Stimulated activated CD4-positive, alpha-beta T cell treated with anti-CD3 and anti-CD28 coated beads, Interleukin-1b, Interleukin-23, amount 100 ng/mL, for 1 hour (primary cell): Measurements from ENCODE around the gene MYL11.

Experiments
- DNase-seq, 2 donors: peaks; one replicate each; pipeline ENCODE4 v3.0.0-alpha.2; 2020; ENCODE audit warnings: low read depth in 2 of 2

MYL11 gene

DNA sequence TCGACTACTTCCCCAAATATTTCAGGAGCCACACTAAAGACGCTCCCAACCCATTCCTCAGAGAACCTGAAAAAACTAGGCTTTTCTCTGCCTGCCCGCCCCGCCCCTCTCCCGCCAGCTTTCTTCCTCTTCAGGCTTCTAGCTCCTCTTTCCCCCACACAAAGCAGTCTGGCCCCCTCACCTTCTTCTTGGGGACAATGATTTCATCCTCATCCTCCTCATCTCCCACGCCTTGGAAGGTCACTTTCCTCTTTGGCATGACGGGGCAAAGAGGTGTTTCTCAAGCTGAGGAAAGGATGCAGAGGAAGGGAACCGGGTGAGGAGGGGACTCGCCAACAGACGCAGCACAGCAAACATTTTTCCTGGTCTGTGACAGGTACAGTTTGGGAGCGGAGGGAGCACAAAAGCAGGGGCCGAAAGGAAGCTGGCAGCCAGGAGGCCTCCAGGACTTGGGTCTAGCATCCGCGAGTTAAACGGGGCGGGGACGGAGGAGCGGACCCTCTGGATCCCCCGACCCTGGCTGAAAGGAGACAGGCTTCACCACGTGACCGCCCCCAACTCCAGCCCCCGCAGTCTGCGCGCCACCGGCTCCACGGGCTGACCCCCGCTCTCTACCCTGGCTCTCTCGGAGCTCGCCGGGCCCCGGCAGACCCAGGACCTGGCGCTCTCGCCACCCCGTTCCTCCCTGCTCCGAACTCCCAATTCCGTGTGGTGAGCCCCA, 20.0 kb upstream of the MYL11 start:
- no peak for DNase-seq

DNA sequence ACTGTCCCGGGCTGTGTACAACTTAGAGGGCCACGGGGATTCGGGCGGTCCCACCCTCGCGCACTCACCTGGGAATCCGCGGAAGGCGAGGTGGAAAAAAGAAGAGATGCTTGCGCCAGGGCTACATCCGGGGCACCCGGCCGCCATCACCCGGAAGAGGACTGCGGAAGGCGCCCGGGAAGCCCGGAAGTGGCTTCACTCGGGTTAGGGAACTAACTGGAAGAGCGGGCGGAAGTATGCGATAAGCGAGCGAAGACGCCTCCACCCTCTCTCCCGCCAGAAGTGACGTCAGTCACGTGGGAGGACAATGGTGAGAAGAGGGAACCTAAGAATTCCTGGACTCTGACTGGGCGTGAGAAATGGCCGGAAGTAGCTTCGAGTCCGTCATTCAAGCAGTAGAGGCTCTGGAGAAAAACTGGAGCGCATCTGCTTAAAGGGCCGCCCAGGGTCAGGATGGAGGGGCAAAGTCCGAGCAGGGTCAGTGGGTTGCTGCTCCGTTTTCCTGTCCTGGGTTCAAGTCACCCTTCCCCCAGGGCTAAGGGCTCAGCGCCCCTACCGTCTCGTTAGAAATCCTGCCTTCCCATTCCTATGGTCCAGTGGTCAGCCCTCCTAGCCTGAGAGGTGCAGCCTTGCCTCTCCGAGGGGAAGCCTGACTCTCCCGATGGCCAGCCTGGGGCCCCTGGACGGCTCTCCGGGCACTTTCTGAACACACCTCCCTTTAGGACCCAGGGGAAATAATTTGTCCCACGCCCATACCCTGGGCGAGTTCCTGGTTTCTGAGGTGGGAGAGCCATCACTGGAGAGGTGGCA, 19.3 kb upstream of the MYL11 start, which contains the start of gene CD2BP2:
Gene CD2BP2 (minus strand): TSS at position 165 of the 810 bp plus-strand sequence. CDS start 627 bp downstream, outside the sequence.
- peak; percentile 66 to 70 for DNase-seq

DNA sequence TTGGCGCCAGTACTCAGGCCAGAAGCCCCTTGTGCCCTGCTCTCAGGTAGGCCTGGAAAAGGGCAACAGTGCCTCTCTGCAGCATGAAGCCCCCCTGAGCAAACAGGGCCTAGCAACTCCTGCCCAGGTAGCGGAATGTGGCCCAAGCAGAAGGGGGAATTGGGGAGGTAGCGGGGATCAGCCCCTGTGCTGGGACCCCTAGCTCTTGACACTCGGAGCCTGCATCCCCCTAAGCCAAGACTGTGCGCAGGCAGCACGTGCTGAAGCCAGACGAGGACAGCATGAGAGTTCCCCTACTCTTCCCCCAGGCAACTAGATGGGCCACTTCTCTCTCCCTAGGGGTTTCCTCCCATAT, 18.7 kb upstream of the MYL11 start:
- no peak for DNase-seq

GRCh38 chr16:30356401-30357084, 18.1 kb upstream of the MYL11 start:
- no peak for DNase-seq

- no peak for DNase-seq
These were observed 17.4 kb upstream of the MYL11 start for GRCh38 chr16:30357085-30357714.

GRCh38 chr16:30357715-30358576, 16.7 kb upstream of the MYL11 start:
- DNase-seq: no peak

DNA sequence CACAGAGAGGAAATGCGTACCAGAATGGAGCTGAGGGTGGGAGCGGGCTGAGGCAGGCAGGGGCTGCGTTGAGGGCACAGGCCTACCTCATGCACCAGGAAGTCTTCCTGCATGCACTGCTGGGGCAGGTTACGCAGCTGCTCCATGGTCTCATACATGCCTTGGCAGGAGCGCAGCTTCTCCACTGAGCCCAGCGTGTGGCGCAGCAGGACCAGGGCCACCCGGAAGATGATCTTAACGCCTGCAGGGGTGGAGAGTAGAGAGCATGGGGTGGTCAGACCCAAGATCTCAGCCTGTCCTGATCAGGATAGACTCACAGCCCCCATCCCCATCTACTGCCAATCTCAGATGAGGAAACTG, 16.0 kb upstream of the MYL11 start:
- DNase-seq: no peak

- DNase-seq: no peak
These were observed 15.4 kb upstream of the MYL11 start for GRCh38 chr16:30358990-30359870.

DNA sequence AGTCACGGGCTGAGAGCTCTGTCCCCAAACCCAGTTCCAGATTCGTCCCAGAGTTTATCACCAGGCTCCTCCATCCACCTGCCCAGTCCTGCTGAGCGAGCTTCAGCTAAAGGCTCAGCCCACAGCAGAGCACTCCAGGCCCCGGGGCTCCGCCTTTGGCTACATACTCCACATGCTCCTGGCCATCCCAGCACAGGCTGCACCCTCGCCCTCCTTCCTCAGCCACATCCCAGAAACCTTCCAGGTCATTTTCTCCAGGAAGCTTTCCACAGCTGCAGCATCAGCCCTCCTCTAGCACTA, 14.8 kb upstream of the MYL11 start:
- DNase-seq: no peak

DNA sequence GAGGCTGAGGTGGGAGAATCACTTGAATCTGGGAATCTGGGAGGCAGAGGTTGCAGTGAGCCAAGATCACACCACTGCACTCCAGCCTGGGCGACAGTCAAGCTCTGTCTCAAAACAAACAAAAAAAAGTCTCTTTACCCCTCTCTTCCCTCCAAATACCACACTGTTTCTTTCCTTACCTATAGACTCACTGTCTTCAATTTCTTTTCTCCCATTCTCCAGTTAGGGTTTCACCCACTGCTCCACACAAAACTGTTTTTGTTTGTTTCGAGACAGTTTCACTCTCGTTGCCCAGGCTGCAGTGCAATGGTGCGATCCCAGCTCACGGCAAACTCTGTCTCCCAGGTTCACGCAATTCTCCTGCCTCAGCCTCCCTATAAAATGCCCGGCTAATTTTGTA, 13.4 kb upstream of the MYL11 start:
- DNase-seq: no peak

GRCh38 chr16:30365200-30365599, 9.4 kb upstream of the MYL11 start:
- no peak for DNase-seq

- DNase-seq: no peak
These were observed 8.1 kb upstream of the MYL11 start for GRCh38 chr16:30366511-30366910.

DNA sequence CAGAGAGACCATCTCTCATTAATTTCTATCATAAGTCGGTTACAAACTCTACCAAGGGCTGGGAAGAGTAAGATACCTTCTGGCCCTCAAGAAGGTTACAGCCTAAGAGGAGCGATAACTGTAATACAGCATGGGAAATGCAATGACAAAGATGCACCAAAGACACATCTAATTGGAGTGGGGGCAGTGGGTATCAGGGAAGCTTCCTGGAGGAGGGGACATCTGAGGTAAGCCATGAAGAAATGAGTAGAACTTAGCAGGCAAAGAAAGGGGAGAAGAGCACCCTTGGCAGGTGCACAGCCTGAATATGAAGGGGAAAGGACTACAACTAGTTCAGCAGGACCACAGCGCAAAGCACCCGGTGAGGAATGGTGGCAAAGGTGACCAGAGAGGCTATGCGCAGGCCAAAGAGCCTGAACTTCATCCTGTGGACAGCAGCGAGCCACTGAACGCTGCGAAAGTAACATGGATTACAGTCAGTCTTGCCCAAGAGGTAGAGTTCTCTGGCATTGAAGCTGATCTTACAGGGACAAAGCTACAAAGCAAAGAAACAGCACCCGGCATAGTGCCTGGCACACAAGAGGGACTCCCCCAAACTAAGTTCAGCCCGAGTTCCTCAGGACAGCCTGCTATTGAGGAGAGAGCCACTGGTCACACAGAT, 7.1 kb upstream of the MYL11 start:
- DNase-seq: no peak

- no peak for DNase-seq
These were observed 6.3 kb upstream of the MYL11 start for GRCh38 chr16:30368122-30368791.

DNA sequence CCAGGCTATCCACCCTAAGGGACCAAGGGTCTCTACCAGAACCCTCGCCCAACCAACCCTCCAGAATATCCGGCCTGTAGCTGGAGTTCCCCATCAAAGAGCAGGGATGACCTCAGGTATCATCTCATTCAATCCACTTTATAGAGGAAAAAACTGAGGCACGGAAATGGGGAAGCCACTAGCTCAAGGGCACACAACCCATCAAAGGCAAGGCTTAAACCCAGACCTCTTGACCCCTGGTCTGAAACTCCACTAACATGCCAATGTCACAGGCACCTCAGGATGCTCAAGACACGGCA, 5.9 kb upstream of the MYL11 start:
- no peak for DNase-seq

DNA sequence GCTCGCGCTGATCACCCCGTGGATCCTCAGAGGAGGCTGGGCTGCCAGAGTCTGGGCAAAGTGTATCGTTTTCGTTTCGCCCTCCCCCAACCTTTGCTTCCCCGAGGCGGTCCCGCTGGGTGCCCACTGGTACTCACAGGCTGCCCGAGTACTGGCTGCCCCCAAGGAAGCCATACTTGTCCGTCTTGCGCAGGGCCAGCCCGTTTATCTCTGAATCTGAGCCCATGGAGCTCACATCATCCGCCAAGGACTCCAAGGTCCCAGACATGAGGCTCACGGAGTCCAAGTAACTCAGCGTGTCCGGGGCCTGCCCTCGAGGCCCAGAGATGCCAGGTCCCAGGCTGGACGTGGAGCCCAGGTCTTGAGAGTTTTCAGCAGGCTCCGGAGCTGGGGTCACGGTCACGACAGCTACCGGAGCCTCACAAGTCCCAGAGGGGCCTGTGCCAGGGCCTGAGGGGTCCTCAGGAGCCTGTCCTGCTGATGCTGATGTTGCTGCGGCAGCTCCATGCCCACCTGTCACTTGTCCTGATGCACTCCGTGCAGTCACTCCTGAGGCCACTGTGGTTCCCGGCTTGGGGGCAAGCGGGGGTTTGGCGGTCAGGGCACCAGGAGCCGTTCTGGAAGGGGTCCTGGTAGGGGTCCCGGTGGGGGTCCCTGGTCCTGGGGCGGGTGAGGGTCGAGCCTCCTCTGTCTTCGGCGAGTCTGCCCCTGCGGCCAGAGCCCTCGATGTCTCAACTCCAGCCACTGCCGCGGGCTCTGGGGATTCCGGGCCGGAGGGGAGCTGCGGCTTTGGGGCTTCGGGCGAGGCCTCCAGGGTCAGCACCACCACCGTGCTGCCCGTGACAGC, 5.3 kb upstream of the MYL11 start:
- DNase-seq: no peak

DNA sequence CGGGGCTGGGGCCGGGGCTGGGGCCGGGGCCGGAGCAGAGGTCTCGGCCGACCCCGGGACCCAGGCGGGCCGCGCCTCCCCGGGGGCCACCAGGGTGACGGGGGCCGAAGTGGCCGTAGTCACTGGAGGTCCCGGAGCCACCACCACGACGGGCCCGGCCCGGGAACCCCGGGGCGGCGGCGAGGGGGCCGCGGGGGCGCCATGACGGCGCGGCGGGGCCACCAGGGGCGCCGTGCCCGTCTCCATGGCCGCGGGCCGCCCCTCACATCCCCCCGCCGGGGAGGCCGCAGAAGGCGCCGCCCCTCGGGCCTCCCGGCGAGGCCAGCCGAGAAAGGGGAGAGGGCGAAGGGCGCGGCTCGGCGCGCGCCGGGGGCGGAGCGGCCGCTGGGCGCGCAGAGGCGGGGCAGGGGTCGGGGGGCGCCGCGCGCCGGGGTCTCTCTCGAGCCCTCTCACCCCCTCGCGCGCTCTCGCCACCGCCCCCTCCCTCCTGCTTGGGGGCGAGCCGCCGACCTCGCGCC, 4.6 kb upstream of the MYL11 start:
- DNase-seq: no peak

DNA sequence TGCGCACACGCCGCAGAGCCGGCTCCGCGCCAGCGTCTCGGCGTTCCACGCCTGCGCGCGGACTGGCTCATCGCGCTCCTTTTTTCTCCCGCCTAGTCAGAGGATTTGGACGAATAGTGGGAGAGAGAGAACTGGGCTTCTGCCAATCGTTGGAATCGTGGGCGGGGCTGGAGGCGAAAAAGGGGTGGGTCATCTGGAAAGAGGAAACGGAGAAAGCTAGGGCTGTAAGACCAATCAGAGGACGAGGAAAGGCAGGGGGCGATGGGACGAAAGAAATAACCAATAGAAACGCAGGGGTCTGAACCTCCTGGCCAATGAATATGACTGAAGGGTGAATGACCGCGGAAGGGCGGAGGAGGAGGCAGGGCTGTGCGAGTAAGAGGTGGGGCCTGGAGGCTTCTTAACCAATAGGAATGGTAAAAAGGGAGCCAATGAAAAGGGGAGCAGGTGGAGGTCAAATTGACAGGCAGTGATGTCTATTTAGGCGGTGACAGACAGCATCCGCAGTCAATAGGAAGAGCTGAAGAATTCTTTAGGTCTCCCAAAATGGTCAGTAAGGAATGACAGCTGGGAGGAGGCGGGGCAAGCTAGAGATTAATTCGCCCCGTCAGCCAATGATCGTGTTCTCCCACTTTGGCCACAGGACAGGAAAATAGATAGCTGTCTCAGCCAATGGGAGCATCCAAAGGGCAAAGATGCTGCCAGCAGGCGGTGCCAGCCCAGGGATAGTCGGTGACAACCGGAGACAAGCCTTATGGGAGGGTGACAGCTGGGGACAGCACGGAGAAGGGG, 4.0 kb upstream of the MYL11 start, which contains the start of gene TBC1D10B:
Gene TBC1D10B (minus strand): TSS at position 39 of the 792 bp plus-strand sequence. CDS start 311 bp downstream, outside the sequence.
- DNase-seq: peak; percentile 94 to 99
